CD8-positive, alpha-beta memory T cell (primary cell): Measurements from ENCODE around the gene KRT72. TPM values are rescaled to one million over a fixed set of nuclear protein-coding genes. Genes with fewer than 3 reads are reported as not detected.
A peak's percentile ranks its signal among the peaks of the same experiment; 100 is the strongest.

Source experiments
- CTCF ChIA-PET: fragments of 350-600 bp; sonication (Branson Sonifier 250); formaldehyde crosslinking; loops from one replicate; lab custom pipeline; 2021; ENCODE audit warnings: antibody characterized with exemption; lab: Charles Lee
- POLR2A ChIA-PET: fragments of 350-600 bp; sonication (Branson Sonifier 250); formaldehyde crosslinking; loops from one replicate; lab custom pipeline; 2021; ENCODE audit warnings: antibody characterized with exemption; lab: Charles Lee
- DNase-seq, 5 donors: peaks; one replicate each; pipeline versions ENCODE4 v3.0.0 to v3.0.0-alpha.2; 2020 to 2022; ENCODE audit warnings: mixed read lengths in 1 of 5
- H3K27ac ChIP-seq: one replicate; pipeline ENCODE4 v1.7.0; 2013; ENCODE audit warnings: low read depth, mild to moderate bottlenecking, low read length, moderate library complexity
- H3K27me3 ChIP-seq: 2 replicates; pipeline ENCODE4 v1.7.0; 2013; ENCODE audit warnings: low read length, mild to moderate bottlenecking; ENCODE audit not compliant: insufficient read depth, poor library complexity, severe bottlenecking
- H3K36me3 ChIP-seq: 2 replicates; pipeline ENCODE4 v1.7.0; 2013; ENCODE audit warnings: mild to moderate bottlenecking, low read length, moderate library complexity; ENCODE audit not compliant: insufficient read depth
- H3K4me1 ChIP-seq: 2 replicates; pipeline ENCODE4 v1.7.0; 2013; ENCODE audit warnings: mild to moderate bottlenecking, low read length, moderate library complexity; ENCODE audit not compliant: insufficient read depth
- H3K4me3 ChIP-seq: 2 replicates; pipeline ENCODE4 v1.7.0; 2013; ENCODE audit warnings: mild to moderate bottlenecking, low read length
- H3K9me3 ChIP-seq: 2 replicates; pipeline ENCODE4 v1.7.0; 2013; ENCODE audit warnings: mild to moderate bottlenecking, low read length
- H3K27ac Mint-ChIP-seq, 8 donors: one replicate each; pipeline ENCODE4 v1.8.0; 2020 to 2021; ENCODE audit warnings: mixed read lengths in 8 of 8, mild to moderate bottlenecking in 6 of 8, inconsistent platforms in 3 of 8, moderate library complexity in 3 of 8
- H3K27me3 Mint-ChIP-seq, 2 donors: one replicate each; pipeline ENCODE4 v1.8.0; 2020 to 2021; ENCODE audit warnings: mixed read lengths in 2 of 2, mild to moderate bottlenecking in 1 of 2, moderate library complexity in 1 of 2
- H3K36me3 Mint-ChIP-seq, 3 donors: one replicate each; pipeline ENCODE4 v1.8.0; 2020 to 2021; ENCODE audit warnings: mixed read lengths in 3 of 3, inconsistent platforms in 1 of 3, mild to moderate bottlenecking in 1 of 3
- H3K4me1 Mint-ChIP-seq, 3 donors: one replicate each; pipeline ENCODE4 v1.8.0; 2020 to 2021; ENCODE audit warnings: mixed read lengths in 3 of 3, inconsistent platforms in 1 of 3, mild to moderate bottlenecking in 1 of 3
- H3K4me3 Mint-ChIP-seq, 7 donors: one replicate each; pipeline ENCODE4 v1.8.0; 2020 to 2021; ENCODE audit warnings: mixed read lengths in 7 of 7, mild to moderate bottlenecking in 6 of 7, moderate library complexity in 4 of 7, inconsistent platforms in 2 of 7
- H3K9me3 Mint-ChIP-seq, 5 donors: one replicate each; pipeline ENCODE4 v1.8.0; 2020 to 2022; ENCODE audit warnings: mixed read lengths in 5 of 5, mild to moderate bottlenecking in 3 of 5, moderate library complexity in 2 of 5, inconsistent platforms in 1 of 5
- polyA plus RNA-seq: library from polyadenylated mRNA; unstranded; fragments of 300-500 nt; fragmentation: Illumina TruSeq; gene quantifications from one replicate; pipeline ENCODE4 v1.2.3, GENCODE V29; 2021
- total RNA-seq, 2 experiments: library from RNA; stranded (reverse); gene quantifications; one replicate each; pipeline ENCODE4 v1.2.3, GENCODE V29; 2021

Gene KRT72
- total and polyA plus RNA-seq, 3 experiments from 2014 or later = not detected

DNA sequence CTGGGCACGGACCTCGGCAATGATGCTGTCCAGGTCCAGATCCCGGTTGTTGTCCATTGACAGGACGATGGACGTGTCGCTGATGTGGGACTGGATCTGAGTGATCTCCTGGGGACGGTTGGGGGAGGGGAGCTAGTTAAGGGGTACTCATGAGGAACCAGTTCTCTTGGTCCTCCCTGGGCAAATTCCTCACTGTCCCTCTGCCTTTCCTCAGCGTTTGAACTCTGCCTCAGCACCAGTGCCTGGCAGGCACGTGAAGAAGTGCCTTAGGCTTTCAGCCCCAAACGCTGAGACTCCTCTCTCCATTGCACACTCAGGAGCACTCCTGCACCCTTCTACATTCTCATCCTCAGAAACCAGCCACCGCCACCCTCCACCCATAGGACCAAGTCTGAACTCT is 9.7 kb downstream of the KRT72 start:
- Mint-ChIP-seq H3K27ac (peak overlapping the region in 2 of 8 donors; percentile 12 to 81), H3K4me3 (no peak overlapping the region), H3K4me1 (peaks cover under 1 to 10% (median 9%) of the 10 kb centered on the region in 3 donors), H3K36me3 (no peaks in the 10 kb centered on the region), H3K27me3 (peaks cover 9 to 19% of the 10 kb centered on the region in 2 donors), H3K9me3 (no peaks in the 10 kb centered on the region)
- CTCF ChIA-PET = no interaction called here
- Histone ChIP-seq H3K27me3 (no peaks in the 10 kb centered on the region), H3K27ac (no peak overlapping the region), H3K4me3 (no peak overlapping the region), H3K4me1 (peaks cover 11% of the 10 kb centered on the region), H3K36me3 (no peaks in the 10 kb centered on the region), H3K9me3 (no peaks in the 10 kb centered on the region)
- POLR2A ChIA-PET = no interaction called here
- no peak for DNase-seq

DNA sequence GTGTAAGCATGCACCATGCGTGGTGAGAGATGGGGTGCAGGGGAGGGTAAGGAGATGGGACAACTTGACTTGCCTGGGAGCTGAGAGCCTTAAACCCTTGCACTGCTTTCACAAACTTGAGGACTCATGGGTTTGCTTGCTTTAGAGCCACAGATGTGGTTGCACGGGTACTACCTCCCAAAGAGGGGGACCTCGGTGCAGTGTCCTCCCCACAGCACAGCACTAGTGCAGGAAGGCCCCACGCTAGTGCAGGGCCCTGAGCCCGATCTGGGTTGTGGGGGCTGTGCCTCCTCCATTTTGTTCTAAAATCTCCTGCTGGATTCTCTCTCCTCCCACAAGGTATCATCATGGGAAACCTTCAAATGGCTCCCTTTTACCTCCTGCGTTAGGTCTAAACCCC is 11.2 kb downstream of the KRT72 start:
- Histone ChIP-seq H3K4me1 (peaks cover 26% of the 10 kb centered on the region), H3K27me3 (no peaks in the 10 kb centered on the region), H3K36me3 (no peaks in the 10 kb centered on the region), H3K4me3 (no peak overlapping the region), H3K27ac (no peak overlapping the region), H3K9me3 (no peaks in the 10 kb centered on the region)
- ChIA-PET POLR2A (no interaction called here), CTCF (interaction anchor here (1.5 kb wide), 1 partner anchor 11 kb away, joined by 4 read pairs; no protein-coding TSS in a partner anchor)
- peaks cover 9 to 19% of the 10 kb centered on the region in 2 donors for H3K27me3 Mint-ChIP-seq
- no peak overlapping the region for H3K4me3 Mint-ChIP-seq
- H3K36me3 Mint-ChIP-seq = no peaks in the 10 kb centered on the region
- DNase-seq = no peak
- no peaks in the 10 kb centered on the region for H3K9me3 Mint-ChIP-seq
- peaks cover 11 to 25% (median 24%) of the 10 kb centered on the region in 3 donors for H3K4me1 Mint-ChIP-seq
- peak overlapping the region in 1 of 8 donors; percentile 55 for H3K27ac Mint-ChIP-seq

DNA sequence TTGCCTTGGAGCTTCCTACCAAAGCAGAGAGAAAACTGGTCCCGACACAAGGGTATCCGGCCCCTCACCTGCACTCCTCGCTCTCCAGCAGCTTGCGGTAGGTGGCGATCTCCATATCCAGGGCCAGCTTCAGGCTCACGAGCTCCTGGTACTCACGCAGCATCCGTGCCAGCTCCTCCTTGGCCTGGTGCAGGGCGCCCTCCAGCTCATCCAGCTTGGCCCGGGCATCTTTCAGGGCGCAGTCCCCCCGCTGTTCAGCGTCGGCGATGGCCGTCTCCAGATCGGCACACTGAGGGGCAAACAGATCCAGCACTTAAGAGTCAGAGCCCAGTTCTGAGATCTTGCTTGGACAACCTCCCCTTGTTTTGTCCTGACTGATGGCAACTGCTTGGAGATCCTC is 13.7 kb downstream of the KRT72 start:
- Histone ChIP-seq H3K36me3 (no peaks in the 10 kb centered on the region), H3K4me3 (no peak overlapping the region), H3K9me3 (no peaks in the 10 kb centered on the region), H3K27me3 (no peaks in the 10 kb centered on the region), H3K27ac (no peak overlapping the region), H3K4me1 (peaks cover 43% of the 10 kb centered on the region)
- Mint-ChIP-seq H3K27me3 (peaks cover 9% of the 10 kb centered on the region in 2 donors), H3K9me3 (no peaks in the 10 kb centered on the region), H3K27ac (peak overlapping the region in 2 of 8 donors; percentile 33 to 90), H3K4me3 (no peak overlapping the region), H3K4me1 (peaks cover 18 to 36% (median 33%) of the 10 kb centered on the region in 3 donors), H3K36me3 (no peaks in the 10 kb centered on the region)
- CTCF ChIA-PET = interaction anchor here (13.9 kb wide), 1 partner anchor 291 kb away, joined by 276 read pairs; no protein-coding TSS in a partner anchor
- no peak for DNase-seq
- POLR2A ChIA-PET = no interaction called here

DNA sequence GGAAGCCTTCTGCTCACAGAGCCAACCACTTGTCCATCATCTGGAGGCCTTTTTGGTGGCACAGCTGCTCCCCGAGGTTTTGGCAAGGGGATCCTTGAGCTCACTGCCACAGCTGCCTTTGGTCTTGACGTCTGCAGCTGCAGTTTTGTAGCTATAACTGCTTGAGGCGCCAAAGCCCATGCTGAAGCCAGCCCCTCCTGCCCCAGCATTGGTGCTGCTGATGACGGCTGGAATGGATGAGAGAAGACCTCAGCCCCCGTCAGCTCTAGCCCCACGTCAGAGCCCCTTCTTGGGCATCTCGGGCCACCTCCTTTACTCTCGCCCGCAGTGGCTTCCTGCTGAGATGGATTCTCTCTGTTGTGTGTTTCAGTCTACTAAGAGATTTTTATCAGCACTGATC is 15.3 kb downstream of the KRT72 start:
- Histone ChIP-seq H3K9me3 (no peaks in the 10 kb centered on the region), H3K27ac (no peak overlapping the region), H3K4me3 (no peak overlapping the region), H3K27me3 (no peaks in the 10 kb centered on the region), H3K36me3 (no peaks in the 10 kb centered on the region), H3K4me1 (peaks cover 45% of the 10 kb centered on the region)
- DNase-seq = peak; percentile 39 to 88 (median 62)
- Mint-ChIP-seq H3K36me3 (no peaks in the 10 kb centered on the region), H3K9me3 (no peaks in the 10 kb centered on the region), H3K4me3 (peak overlapping the region in 3 of 7 donors; percentile 1 to 26 (median 25)), H3K27ac (peak overlapping the region in 7 of 8 donors; percentile 10 to 91 (median 78)), H3K27me3 (peaks cover 4 to 7% of the 10 kb centered on the region in 2 donors), H3K4me1 (peaks cover 18 to 36% (median 33%) of the 10 kb centered on the region in 3 donors)
- ChIA-PET CTCF (interaction anchor here (0.9 to 13.9 kb wide), 8 partner anchors 14 to 292 kb away, joined by 3 to 276 read pairs (median 4); partner anchors contain the start of gene KRT4), POLR2A (interaction anchor here (0.7 to 1.1 kb wide), 3 partner anchors 48 to 293 kb away, joined by 3 read pairs; no protein-coding TSS in a partner anchor)

GRCh38 chr12:52585066-52585465 is 16.2 kb downstream of the KRT72 start:
- peak overlapping the region in 6 of 8 donors; percentile 10 to 91 (median 80) for H3K27ac Mint-ChIP-seq
- H3K27me3 Mint-ChIP-seq = peaks cover 5 to 11% of the 10 kb centered on the region in 2 donors
- H3K4me3 Mint-ChIP-seq = peak overlapping the region in 1 of 7 donors; percentile 1
- no peaks in the 10 kb centered on the region for H3K9me3 ChIP-seq
- no peak for DNase-seq
- H3K27me3 ChIP-seq = no peaks in the 10 kb centered on the region
- no peaks in the 10 kb centered on the region for H3K9me3 Mint-ChIP-seq
- ChIA-PET CTCF (interaction anchor here (0.9 to 13.9 kb wide), 2 partner anchors 281 to 293 kb away, joined by 3 to 276 read pairs; no protein-coding TSS in a partner anchor), POLR2A (interaction anchor here (0.7 to 1.1 kb wide), 3 partner anchors 49 to 89 kb away, joined by 3 to 4 read pairs (median 3); no protein-coding TSS in a partner anchor)
- H3K4me3 ChIP-seq = no peak overlapping the region
- H3K27ac ChIP-seq = no peak overlapping the region
- no peaks in the 10 kb centered on the region for H3K36me3 Mint-ChIP-seq
- peaks cover 52% of the 10 kb centered on the region for H3K4me1 ChIP-seq
- no peaks in the 10 kb centered on the region for H3K36me3 ChIP-seq
- peaks cover 26 to 42% (median 33%) of the 10 kb centered on the region in 3 donors for H3K4me1 Mint-ChIP-seq

GRCh38 chr12:52584156-52584682 is 17.0 kb downstream of the KRT72 start:
- Mint-ChIP-seq H3K4me3 (no peak overlapping the region), H3K9me3 (no peaks in the 10 kb centered on the region), H3K27me3 (peaks cover 5 to 11% of the 10 kb centered on the region in 2 donors), H3K27ac (peak overlapping the region in 3 of 8 donors; percentile 24 to 78 (median 53)), H3K36me3 (no peaks in the 10 kb centered on the region), H3K4me1 (peaks cover 26 to 43% (median 33%) of the 10 kb centered on the region in 3 donors)
- H3K9me3 ChIP-seq = no peaks in the 10 kb centered on the region
- H3K27ac ChIP-seq = no peak overlapping the region
- peaks cover 54% of the 10 kb centered on the region for H3K4me1 ChIP-seq
- no peak overlapping the region for H3K4me3 ChIP-seq
- no peaks in the 10 kb centered on the region for H3K36me3 ChIP-seq
- no peaks in the 10 kb centered on the region for H3K27me3 ChIP-seq
- ChIA-PET CTCF (interaction anchor here (1.1 to 13.9 kb wide), 4 partner anchors 26 to 294 kb away, joined by 3 to 276 read pairs (median 6); no protein-coding TSS in a partner anchor), POLR2A (no interaction called here)
- no peak for DNase-seq

- no peaks in the 10 kb centered on the region for H3K27me3 ChIP-seq
- H3K4me3 ChIP-seq = no peak overlapping the region
- CTCF ChIA-PET = interaction anchor here (0.8 to 13.9 kb wide), 11 partner anchors 9 to 295 kb away, joined by 3 to 276 read pairs (median 4); partner anchors contain the start of genes KRT1 and KRT74
- Mint-ChIP-seq H3K27me3 (peaks cover 5 to 11% of the 10 kb centered on the region in 2 donors), H3K9me3 (no peaks in the 10 kb centered on the region), H3K36me3 (no peaks in the 10 kb centered on the region), H3K27ac (peak overlapping the region in 5 of 8 donors; percentile 80 to 95 (median 86)), H3K4me3 (no peak overlapping the region), H3K4me1 (peaks cover 26 to 43% (median 33%) of the 10 kb centered on the region in 3 donors)
- H3K4me1 ChIP-seq = peaks cover 54% of the 10 kb centered on the region
- DNase-seq = peak; percentile 37 to 76 (median 54)
- POLR2A ChIA-PET = no interaction called here
- H3K36me3 ChIP-seq = no peaks in the 10 kb centered on the region
- no peaks in the 10 kb centered on the region for H3K9me3 ChIP-seq
- H3K27ac ChIP-seq = no peak overlapping the region
Observed at GRCh38 chr12:52582971-52583456, 18.2 kb downstream of the KRT72 start.

DNA sequence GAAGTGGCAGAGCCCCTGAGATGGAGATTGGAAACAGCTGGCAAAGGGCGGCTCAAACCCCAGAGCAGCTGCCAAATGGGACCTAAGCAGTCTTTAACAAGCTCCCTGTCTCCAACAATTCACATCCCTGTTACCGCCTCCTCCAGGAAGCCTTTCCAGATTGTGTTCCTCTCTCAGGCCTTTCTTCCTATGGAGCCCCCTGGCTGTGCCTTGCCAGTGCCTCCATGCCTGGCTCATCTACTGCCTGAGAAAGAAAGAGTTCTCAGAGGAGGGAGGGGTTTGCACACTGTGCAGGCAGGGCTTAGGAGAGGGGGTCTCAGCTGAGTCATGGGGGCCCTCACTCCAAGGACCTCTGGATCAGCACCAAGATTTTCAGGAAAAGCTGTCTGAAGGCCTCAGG is 18.8 kb downstream of the KRT72 start:
- POLR2A ChIA-PET = no interaction called here
- Mint-ChIP-seq H3K4me3 (no peak overlapping the region), H3K36me3 (no peaks in the 10 kb centered on the region), H3K27ac (peak overlapping the region in 1 of 8 donors; percentile 82), H3K27me3 (peaks cover 6 to 11% of the 10 kb centered on the region in 2 donors), H3K4me1 (peaks cover 26 to 43% (median 33%) of the 10 kb centered on the region in 3 donors), H3K9me3 (no peaks in the 10 kb centered on the region)
- DNase-seq = no peak
- H3K36me3 ChIP-seq = no peaks in the 10 kb centered on the region
- no peaks in the 10 kb centered on the region for H3K27me3 ChIP-seq
- no peaks in the 10 kb centered on the region for H3K9me3 ChIP-seq
- H3K27ac ChIP-seq = no peak overlapping the region
- H3K4me1 ChIP-seq = peaks cover 53% of the 10 kb centered on the region
- CTCF ChIA-PET = interaction anchor here (0.8 to 13.9 kb wide), 7 partner anchors 11 to 296 kb away, joined by 3 to 276 read pairs (median 4); partner anchors contain the start of gene KRT1
- H3K4me3 ChIP-seq = no peak overlapping the region
